ENCODE results near the gene KLF11. TPM values are rescaled to one million over a fixed set of nuclear protein-coding genes. Genes with fewer than 3 reads are reported as not detected.

The KLF11 gene
- polyA plus RNA-seq, 2 of the 4 experiments (the other 2 are of a cell fraction): 2.8 to 8.2 TPM

DNA sequence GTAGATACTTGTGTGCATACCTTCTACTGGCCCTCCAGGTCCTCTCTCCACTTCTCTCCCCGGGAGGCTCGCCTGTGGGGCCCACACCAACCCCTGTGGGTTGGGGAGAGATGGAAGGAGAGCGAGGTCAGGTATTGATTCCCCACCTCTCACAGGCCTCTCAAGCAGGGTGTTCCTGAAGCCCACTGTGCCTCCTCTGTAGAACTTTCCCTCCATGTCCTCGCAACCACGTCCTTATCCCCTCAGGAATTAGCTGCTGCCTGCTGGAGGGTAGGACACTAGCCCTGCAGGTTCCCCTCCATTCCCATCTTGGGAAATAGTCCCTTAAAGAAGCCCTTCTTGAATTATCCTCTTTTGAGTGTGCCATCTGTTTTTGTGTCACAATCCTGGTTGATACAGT is 38.9 kb upstream of the KLF11 start:
- Histone ChIP-seq H3K9me3 (no peaks in the 10 kb centered on the region), H3K4me2 (no peak overlapping the region), H3K4me1 (no peaks in the 10 kb centered on the region), H3K27ac (no peak overlapping the region), H3K4me3 (no peak overlapping the region)
- ATAC-seq: no peak
- POLR2A ChIA-PET: no interaction called here
- FAIRE-seq: no peak
- CTCF ChIA-PET: interaction anchor here (1.9 to 8.7 kb wide), 2 partner anchors 19 to 44 kb away, joined by 7 to 65 read pairs; no protein-coding TSS in a partner anchor
- 84% methylated on average over 5 of the region's 5 CpGs for WGBS (ENCODE audit: missing lambda C conversion rate)
- TF ChIP-seq MAZ (IDR thresholded peaks at IDR 0.05; ENCODE audit: borderline replicate concordance, low read depth, low read length) (no peak), NR3C1 (IDR thresholded peaks at IDR 0.05) (no peak), CBX8 (IDR thresholded peaks at IDR 0.05) (no peak), TP53 (CRISPR knock-in tag; IDR thresholded peaks at IDR 0.05) (no peak), SMC3 (IDR thresholded peaks at IDR 0.05) (no peak), NPAS2 (CRISPR knock-in tag; IDR thresholded peaks at IDR 0.05; ENCODE audit: borderline replicate concordance) (no peak), MYC (IDR thresholded peaks at IDR 0.05; ENCODE audit: borderline replicate concordance, low read length) (no peak), JUN (IDR thresholded peaks at IDR 0.05) (no peak), RAD21 (conservative IDR thresholded peaks at IDR 0.05 in 1 of 2, IDR thresholded peaks at IDR 0.05 in 1 of 2) (no peak), BHLHE40 (IDR thresholded peaks at IDR 0.05; ENCODE audit: low read depth, low read length) (no peak), FOSL2 (IDR thresholded peaks at IDR 0.05) (no peak), FOSL2 (CRISPR knock-in tag; IDR thresholded peaks at IDR 0.05) (no peak), MAFK (IDR thresholded peaks at IDR 0.05; ENCODE audit: partially characterized antibody) (no peak), CHD4 (IDR thresholded peaks at IDR 0.05; ENCODE audit: borderline replicate concordance) (no peak), FOSB (CRISPR knock-in tag; IDR thresholded peaks at IDR 0.05) (no peak), POLR2AphosphoS2 (conservative IDR thresholded peaks at IDR 0.05; ENCODE audit: low read length) (no peak), SREBF2 (IDR thresholded peaks at IDR 0.05) (no peak)
- TF ChIP-seq, protein P1, sequence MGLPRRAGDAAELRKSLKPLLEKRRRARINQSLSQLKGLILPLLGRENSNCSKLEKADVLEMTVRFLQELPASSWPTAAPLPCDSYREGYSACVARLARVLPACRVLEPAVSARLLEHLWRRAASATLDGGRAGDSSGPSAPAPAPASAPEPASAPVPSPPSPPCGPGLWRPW (IDR thresholded peaks at IDR 0.05): no peak
- TF ChIP-seq, protein P2, sequence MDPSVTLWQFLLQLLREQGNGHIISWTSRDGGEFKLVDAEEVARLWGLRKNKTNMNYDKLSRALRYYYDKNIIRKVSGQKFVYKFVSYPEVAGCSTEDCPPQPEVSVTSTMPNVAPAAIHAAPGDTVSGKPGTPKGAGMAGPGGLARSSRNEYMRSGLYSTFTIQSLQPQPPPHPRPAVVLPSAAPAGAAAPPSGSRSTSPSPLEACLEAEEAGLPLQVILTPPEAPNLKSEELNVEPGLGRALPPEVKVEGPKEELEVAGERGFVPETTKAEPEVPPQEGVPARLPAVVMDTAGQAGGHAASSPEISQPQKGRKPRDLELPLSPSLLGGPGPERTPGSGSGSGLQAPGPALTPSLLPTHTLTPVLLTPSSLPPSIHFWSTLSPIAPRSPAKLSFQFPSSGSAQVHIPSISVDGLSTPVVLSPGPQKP (IDR thresholded peaks at IDR 0.05; ENCODE audit: low read depth, low read length): no peak
- TF ChIP-seq, protein P3, sequence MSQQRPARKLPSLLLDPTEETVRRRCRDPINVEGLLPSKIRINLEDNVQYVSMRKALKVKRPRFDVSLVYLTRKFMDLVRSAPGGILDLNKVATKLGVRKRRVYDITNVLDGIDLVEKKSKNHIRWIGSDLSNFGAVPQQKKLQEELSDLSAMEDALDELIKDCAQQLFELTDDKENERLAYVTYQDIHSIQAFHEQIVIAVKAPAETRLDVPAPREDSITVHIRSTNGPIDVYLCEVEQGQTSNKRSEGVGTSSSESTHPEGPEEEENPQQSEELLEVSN (IDR thresholded peaks at IDR 0.05; ENCODE audit: borderline replicate concordance, low read depth): no peak
- DNase-seq (ENCODE audit: low read depth in 1 of 2, low spot score in 1 of 2): no peak

DNA sequence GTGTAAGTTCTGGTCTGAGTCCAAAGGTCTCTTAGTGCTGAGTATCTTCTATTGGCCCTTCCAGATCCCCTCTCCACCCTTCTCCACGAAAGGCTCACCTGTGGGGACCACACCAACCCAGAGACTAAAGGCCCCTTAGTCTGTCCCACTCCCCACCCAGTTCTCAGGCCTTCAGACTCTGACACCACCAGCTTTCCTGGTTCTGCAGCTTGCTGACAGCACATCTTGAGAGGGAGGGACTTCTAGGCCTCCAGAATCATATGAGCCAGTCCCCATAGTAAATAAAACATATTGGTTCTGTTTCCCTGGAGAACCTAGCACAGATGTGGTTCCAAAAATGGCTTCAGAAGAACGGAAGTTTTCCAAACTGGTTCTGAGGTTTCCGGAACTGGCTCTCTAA is 38.5 kb upstream of the KLF11 start:
- ATAC-seq: no peak
- TF ChIP-seq NFE2L2 (conservative IDR thresholded peaks at IDR 0.05; ENCODE audit: low read length): no peak
- TF ChIP-seq NPAS2 (CRISPR knock-in tag; IDR thresholded peaks at IDR 0.05; ENCODE audit: borderline replicate concordance): no peak
- TF ChIP-seq ESRRA (IDR thresholded peaks at IDR 0.05; ENCODE audit: borderline replicate concordance, low read length): no peak
- TF ChIP-seq FOSB (CRISPR knock-in tag; IDR thresholded peaks at IDR 0.05): no peak
- TF ChIP-seq, protein P4, sequence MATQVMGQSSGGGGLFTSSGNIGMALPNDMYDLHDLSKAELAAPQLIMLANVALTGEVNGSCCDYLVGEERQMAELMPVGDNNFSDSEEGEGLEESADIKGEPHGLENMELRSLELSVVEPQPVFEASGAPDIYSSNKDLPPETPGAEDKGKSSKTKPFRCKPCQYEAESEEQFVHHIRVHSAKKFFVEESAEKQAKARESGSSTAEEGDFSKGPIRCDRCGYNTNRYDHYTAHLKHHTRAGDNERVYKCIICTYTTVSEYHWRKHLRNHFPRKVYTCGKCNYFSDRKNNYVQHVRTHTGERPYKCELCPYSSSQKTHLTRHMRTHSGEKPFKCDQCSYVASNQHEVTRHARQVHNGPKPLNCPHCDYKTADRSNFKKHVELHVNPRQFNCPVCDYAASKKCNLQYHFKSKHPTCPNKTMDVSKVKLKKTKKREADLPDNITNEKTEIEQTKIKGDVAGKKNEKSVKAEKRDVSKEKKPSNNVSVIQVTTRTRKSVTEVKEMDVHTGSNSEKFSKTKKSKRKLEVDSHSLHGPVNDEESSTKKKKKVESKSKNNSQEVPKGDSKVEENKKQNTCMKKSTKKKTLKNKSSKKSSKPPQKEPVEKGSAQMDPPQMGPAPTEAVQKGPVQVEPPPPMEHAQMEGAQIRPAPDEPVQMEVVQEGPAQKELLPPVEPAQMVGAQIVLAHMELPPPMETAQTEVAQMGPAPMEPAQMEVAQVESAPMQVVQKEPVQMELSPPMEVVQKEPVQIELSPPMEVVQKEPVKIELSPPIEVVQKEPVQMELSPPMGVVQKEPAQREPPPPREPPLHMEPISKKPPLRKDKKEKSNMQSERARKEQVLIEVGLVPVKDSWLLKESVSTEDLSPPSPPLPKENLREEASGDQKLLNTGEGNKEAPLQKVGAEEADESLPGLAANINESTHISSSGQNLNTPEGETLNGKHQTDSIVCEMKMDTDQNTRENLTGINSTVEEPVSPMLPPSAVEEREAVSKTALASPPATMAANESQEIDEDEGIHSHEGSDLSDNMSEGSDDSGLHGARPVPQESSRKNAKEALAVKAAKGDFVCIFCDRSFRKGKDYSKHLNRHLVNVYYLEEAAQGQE (IDR thresholded peaks at IDR 0.05): no peak
- no peak for TF ChIP-seq RCOR1 (IDR thresholded peaks at IDR 0.05; ENCODE audit: low read depth, low read length)
- no peak for TF ChIP-seq JUNB (IDR thresholded peaks at IDR 0.05)
- no peak for TF ChIP-seq POLR2AphosphoS2 (conservative IDR thresholded peaks at IDR 0.05; ENCODE audit: low read length)
- no peak for TF ChIP-seq KDM1A (IDR thresholded peaks at IDR 0.05; ENCODE audit: low read depth)
- TF ChIP-seq MAFK (IDR thresholded peaks at IDR 0.05; ENCODE audit: partially characterized antibody): no peak
- TF ChIP-seq, protein P5, sequence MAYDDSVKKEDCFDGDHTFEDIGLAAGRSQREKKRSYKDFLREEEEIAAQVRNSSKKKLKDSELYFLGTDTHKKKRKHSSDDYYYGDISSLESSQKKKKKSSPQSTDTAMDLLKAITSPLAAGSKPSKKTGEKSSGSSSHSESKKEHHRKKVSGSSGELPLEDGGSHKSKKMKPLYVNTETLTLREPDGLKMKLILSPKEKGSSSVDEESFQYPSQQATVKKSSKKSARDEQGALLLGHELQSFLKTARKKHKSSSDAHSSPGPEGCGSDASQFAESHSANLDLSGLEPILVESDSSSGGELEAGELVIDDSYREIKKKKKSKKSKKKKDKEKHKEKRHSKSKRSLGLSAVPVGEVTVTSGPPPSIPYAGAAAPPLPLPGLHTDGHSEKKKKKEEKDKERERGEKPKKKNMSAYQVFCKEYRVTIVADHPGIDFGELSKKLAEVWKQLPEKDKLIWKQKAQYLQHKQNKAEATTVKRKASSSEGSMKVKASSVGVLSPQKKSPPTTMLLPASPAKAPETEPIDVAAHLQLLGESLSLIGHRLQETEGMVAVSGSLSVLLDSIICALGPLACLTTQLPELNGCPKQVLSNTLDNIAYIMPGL (CRISPR knock-in tag; IDR thresholded peaks at IDR 0.05; ENCODE audit: borderline replicate concordance): no peak
- no peak overlapping the region for H3K4me3 ChIP-seq
- WGBS (ENCODE audit: missing lambda C conversion rate): 63% methylated on average over 3 of the region's 3 CpGs
- POLR2A ChIA-PET: no interaction called here
- no peak overlapping the region for H3K27ac ChIP-seq
- no peak for DNase-seq (ENCODE audit: low read depth in 1 of 2, low spot score in 1 of 2)
- no peaks in the 10 kb centered on the region for H3K9me3 ChIP-seq
- no peak for FAIRE-seq
- H3K4me2 ChIP-seq: no peak overlapping the region
- CTCF ChIA-PET: interaction anchor here (1.3 to 8.7 kb wide), 3 partner anchors 17 to 44 kb away, joined by 3 to 65 read pairs (median 9); no protein-coding TSS in a partner anchor
- H3K4me1 ChIP-seq: no peaks in the 10 kb centered on the region
